Adrenal gland (tissue), 12 donors: Measurements from ENCODE around the gene NAALADL2. TPM values are rescaled to one million over a fixed set of nuclear protein-coding genes. Genes with fewer than 3 reads are reported as not detected.

Experiments
- DNase-seq, 7 donors: peaks; one replicate each; pipeline ENCODE4 v3.0.0-alpha.2; 2019 to 2020
- H3K27ac ChIP-seq, 5 donors: fragments of 200-600 bp; sonication (generic) in 4 of 5; 1 replicate in 3 of 5; 2 replicates in 2 of 5; pipeline versions ENCODE4 v1.5.1 to v1.8.0; 2016 to 2020; ENCODE audit warnings: mild to moderate bottlenecking in 1 of 5
- H3K27me3 ChIP-seq: fragments of 200-600 bp; 2 replicates; pipeline ENCODE4 v1.8.0; 2021
- H3K36me3 ChIP-seq, 2 donors: fragments of 200-600 bp; replicated peaks in 1 of 2; 1 replicate in 1 of 2; 2 replicates in 1 of 2; pipeline versions ENCODE4 v1.5.1 to v1.8.0; 2018 to 2022
- H3K4me1 ChIP-seq, 2 donors: fragments of 200-600 bp; replicated peaks in 1 of 2; 1 replicate in 1 of 2; 2 replicates in 1 of 2; pipeline versions ENCODE4 v1.5.1 to v1.8.0; 2018 to 2021
- H3K4me3 ChIP-seq, 4 donors: fragments of 200-600 bp; sonication (generic) in 3 of 4; one replicate each; pipeline ENCODE4 v1.5.1; 2016 to 2018
- H3K9me3 ChIP-seq, 3 donors: fragments of 200-600 bp; sonication (generic) in 1 of 3; replicated peaks in 1 of 3; 1 replicate in 2 of 3; 2 replicates in 1 of 3; pipeline versions ENCODE4 v1.5.1 to v1.8.0; 2016 to 2021
- POLR2A ChIP-seq, 2 donors: fragments of 450-650 bp; IDR thresholded peaks; one replicate each; pipeline ENCODE4 v1.6.1; 2017; ENCODE audit warnings: antibody characterized with exemption in 2 of 2, mild to moderate bottlenecking in 2 of 2, moderate library complexity in 1 of 2
- WGBS, 4 donors: extraction: QIAGEN DNeasy Blood & Tissue Kit in 2 of 4; methylation state at CpG; one replicate each; pipeline versions ENCODE4 v1.1.5 to v1.1.7; 2013 to 2017; 5-methylcytosine and 5-hydroxymethylcytosine counted together
- intact Hi-C, 2 donors: fragments of 100-400 bp; cut with DNase I; formaldehyde crosslinking; loops; one replicate each; pipeline versions ENCODE4 v1.14.1 to v1.15.0; 2022 to 2023
- polyA plus RNA-seq, 3 donors: library from polyadenylated mRNA; stranded (reverse); fragments of 200-250 nt in 2 of 3; fragments of 350-450 nt in 1 of 3; fragmentation: Illumina TruSeq in 1 of 3; extraction: RNeasy Lipid Tissue Mini Kit (QIAGEN cat#74804) in 1 of 3; gene quantifications; one replicate each; pipeline ENCODE4 v1.2.3, GENCODE V29; 2013 to 2014
- total RNA-seq, 9 donors: library from RNA; depleted of rRNA in 4 of 9; stranded (reverse); fragments of >200 nt in 4 of 9; fragments of 120-200 nt in 1 of 9; fragmentation: NEBNext Ultra II Directional in 1 of 9; extraction: Animal tissue kit (Norgen Biotek cat#: 25700) in 1 of 9; gene quantifications; one replicate each; pipeline versions ENCODE4 v1.1.0 to v1.2.4, GENCODE V29; 2013 to 2023
- TF ChIP-seq, protein P1 (sequence below), 6 experiments: fragments of 450-650 bp in 4 of 6; fragments of 200-600 bp in 2 of 6; sonication (generic) in 1 of 6; IDR thresholded peaks; 1 replicate in 5 of 6; 2 replicates in 1 of 6; pipeline versions ENCODE4 v1.5.1 to v1.8.0; 2016 to 2021; ENCODE audit warnings: antibody characterized with exemption in 6 of 6, mild to moderate bottlenecking in 2 of 6, moderate library complexity in 1 of 6
- donor health status: healthy with polysubstance abuse.
- donor health status: Bipolar disorder and iron deficiency.
- donor health status: DM: yes; HTN: yes; CAD: no.
- donor health status: DM: no; HTN: no; CAD: no.
- donor health status: DM: no; HTN: no; CAD: no.
- donor health status: DM: yes; HTN: yes; CAD: no.

Gene NAALADL2
- total and polyA plus RNA-seq, 12 donors: 0.24 to 7.8 (median 4.8) TPM

DNA sequence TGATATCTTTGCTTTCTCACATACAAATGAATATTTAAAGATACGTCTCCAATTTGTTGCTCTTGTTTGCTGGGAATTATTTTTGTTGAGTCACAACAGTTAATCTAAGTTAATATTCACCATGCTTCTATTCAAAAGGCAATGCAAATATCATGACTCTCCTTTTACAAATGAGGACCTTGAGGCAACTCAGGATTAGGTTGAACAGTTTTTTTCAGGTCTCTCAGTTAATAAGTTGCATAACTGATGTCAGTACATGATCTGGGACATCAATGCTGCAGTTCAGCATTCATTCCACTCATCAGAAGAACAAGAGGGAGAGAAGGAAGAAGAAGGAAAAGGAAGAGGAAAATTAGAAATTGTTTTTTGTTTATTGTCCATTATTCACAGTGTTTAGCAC is 781 bp upstream of the NAALADL2 start:
- H3K4me3 ChIP-seq: no peak overlapping the region
- 85 to 98% (median 94%) methylated on average over 1 of the region's 1 CpG for WGBS, 4 donors
- intact Hi-C loops: no loop called here
- H3K27me3 ChIP-seq: no peaks in the 10 kb centered on the region
- H3K36me3 ChIP-seq: no peaks in the 10 kb centered on the region
- H3K4me1 ChIP-seq: no peaks in the 10 kb centered on the region
- DNase-seq: no peak
- TF ChIP-seq, protein P1, sequence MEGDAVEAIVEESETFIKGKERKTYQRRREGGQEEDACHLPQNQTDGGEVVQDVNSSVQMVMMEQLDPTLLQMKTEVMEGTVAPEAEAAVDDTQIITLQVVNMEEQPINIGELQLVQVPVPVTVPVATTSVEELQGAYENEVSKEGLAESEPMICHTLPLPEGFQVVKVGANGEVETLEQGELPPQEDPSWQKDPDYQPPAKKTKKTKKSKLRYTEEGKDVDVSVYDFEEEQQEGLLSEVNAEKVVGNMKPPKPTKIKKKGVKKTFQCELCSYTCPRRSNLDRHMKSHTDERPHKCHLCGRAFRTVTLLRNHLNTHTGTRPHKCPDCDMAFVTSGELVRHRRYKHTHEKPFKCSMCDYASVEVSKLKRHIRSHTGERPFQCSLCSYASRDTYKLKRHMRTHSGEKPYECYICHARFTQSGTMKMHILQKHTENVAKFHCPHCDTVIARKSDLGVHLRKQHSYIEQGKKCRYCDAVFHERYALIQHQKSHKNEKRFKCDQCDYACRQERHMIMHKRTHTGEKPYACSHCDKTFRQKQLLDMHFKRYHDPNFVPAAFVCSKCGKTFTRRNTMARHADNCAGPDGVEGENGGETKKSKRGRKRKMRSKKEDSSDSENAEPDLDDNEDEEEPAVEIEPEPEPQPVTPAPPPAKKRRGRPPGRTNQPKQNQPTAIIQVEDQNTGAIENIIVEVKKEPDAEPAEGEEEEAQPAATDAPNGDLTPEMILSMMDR (IDR thresholded peaks at IDR 0.05): no peak
- TF ChIP-seq POLR2A (IDR thresholded peaks at IDR 0.05): no peak
- no peak overlapping the region for H3K27ac ChIP-seq
- no peaks in the 10 kb centered on the region for H3K9me3 ChIP-seq

DNA sequence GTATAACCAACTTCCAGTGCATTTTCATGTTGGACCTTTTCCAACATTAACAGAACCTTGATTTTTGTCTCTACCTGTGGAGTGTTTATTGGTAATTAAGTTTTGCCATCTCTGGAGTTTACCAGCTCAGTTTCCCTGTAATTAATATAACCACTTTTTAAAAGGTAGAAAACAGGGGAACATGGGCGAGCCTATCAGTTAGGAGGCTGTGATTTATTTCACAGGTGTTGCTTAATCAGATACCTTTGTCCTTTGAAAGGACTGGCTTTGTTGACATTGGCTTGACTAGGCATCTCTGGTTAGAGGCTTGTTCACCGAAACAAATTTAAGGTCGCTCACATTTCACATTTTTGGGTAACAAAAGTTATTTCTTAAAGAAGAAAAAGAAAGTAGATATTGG is 622 bp downstream of the NAALADL2 start:
- no peaks in the 10 kb centered on the region for H3K36me3 ChIP-seq
- no peak overlapping the region for H3K4me3 ChIP-seq
- TF ChIP-seq POLR2A (IDR thresholded peaks at IDR 0.05): no peak
- TF ChIP-seq, protein P1 (IDR thresholded peaks at IDR 0.05): no peak
- no peaks in the 10 kb centered on the region for H3K9me3 ChIP-seq
- no peaks in the 10 kb centered on the region for H3K4me1 ChIP-seq
- WGBS, 4 donors: 89 to 93% (median 90%) methylated on average over 3 of the region's 3 CpGs
- no peak overlapping the region for H3K27ac ChIP-seq
- intact Hi-C loops: no loop called here
- DNase-seq: no peak
- H3K27me3 ChIP-seq: no peaks in the 10 kb centered on the region

DNA sequence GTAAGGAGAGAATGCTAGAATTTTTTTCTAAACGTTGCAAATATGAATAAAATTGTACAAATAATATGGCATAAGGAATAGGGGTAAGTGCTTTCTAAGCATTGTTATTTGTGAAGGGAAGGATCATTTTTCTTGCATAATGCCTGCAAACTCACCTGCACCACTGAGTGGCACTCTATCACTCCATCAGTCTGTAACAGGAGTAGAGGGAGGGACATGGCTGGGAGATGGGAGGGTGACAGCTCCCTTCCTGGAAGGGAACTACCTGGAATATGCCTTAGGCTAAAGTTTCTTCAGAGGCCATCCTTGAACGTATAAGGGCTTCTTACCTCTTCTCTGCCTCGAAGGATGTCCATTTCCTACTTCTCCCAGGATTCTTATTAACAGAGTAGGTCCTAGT is 3.0 kb downstream of the NAALADL2 start:
- H3K9me3 ChIP-seq: no peaks in the 10 kb centered on the region
- no peaks in the 10 kb centered on the region for H3K27me3 ChIP-seq
- WGBS, 4 donors: 57 to 76% (median 70%) methylated on average over 3 of the region's 3 CpGs
- TF ChIP-seq, protein P1 (IDR thresholded peaks at IDR 0.05): no peak
- no peak for TF ChIP-seq POLR2A (IDR thresholded peaks at IDR 0.05)
- no peaks in the 10 kb centered on the region for H3K4me1 ChIP-seq
- H3K36me3 ChIP-seq: no peaks in the 10 kb centered on the region
- no peak overlapping the region for H3K4me3 ChIP-seq
- no peak overlapping the region for H3K27ac ChIP-seq
- DNase-seq: no peak
- intact Hi-C loops: no loop called here

DNA sequence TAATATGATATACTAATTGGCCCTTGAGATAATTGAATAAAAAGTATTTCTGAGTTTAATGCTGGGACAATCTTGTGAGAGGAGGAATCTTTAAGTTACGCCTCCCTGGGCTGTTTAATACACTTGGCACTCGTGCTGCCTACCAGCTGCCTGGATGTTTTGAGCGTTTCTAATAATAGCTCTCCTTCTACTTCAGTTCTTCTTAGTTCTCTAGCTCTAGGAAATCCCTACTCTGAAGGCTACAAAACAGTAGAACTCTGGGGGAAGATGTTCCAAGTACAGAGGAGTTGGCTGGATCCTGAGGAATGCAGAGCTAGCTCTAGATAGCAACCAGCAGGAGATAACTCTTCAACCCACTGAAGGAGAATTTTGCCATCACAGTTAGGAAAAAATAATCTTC is 3.5 kb downstream of the NAALADL2 start:
- intact Hi-C loops: no loop called here
- no peak for TF ChIP-seq POLR2A (IDR thresholded peaks at IDR 0.05)
- TF ChIP-seq, protein P1 (IDR thresholded peaks at IDR 0.05): no peak
- Histone ChIP-seq H3K4me3 (no peak overlapping the region), H3K4me1 (no peaks in the 10 kb centered on the region), H3K27me3 (no peaks in the 10 kb centered on the region), H3K9me3 (no peaks in the 10 kb centered on the region), H3K27ac (no peak overlapping the region), H3K36me3 (no peaks in the 10 kb centered on the region)
- no peak for DNase-seq
- WGBS, 4 donors: 69 to 84% (median 77%) methylated on average over 3 of the region's 3 CpGs
